GM20431 (cell line): ENCODE data around the gene HTRA3.

Source experiments
- in situ Hi-C: fragments of 300-500 bp; cut with MseI, MboI; formaldehyde crosslinking; loops from one replicate; pipeline ENCODE4 v1.15.0; 2020; ENCODE audit warnings: low sequenced_read_pairs; ENCODE audit not compliant: unreplicated experiment

Gene HTRA3

GRCh38 chr4:8232748-8233147 lies 36.8 kb upstream of the HTRA3 start:
- in situ Hi-C loops = loop anchor here (25.0 kb wide), 1 partner anchor 180 kb away; no protein-coding TSS in a partner anchor

GRCh38 chr4:8233672-8234484 lies 35.7 kb upstream of the HTRA3 start:
- in situ Hi-C loops = loop anchor here (25.0 kb wide), 1 partner anchor 178 kb away; no protein-coding TSS in a partner anchor

GRCh38 chr4:8234715-8235114 lies 34.8 kb upstream of the HTRA3 start:
- in situ Hi-C loops = loop anchor here (25.0 kb wide), 1 partner anchor 178 kb away; no protein-coding TSS in a partner anchor

GRCh38 chr4:8235224-8235623 lies 34.3 kb upstream of the HTRA3 start:
- in situ Hi-C loops = loop anchor here (25.0 kb wide), 1 partner anchor 177 kb away; no protein-coding TSS in a partner anchor

- in situ Hi-C loops = loop anchor here (25.0 kb wide), 1 partner anchor 177 kb away; no protein-coding TSS in a partner anchor
These were observed 33.9 kb upstream of the HTRA3 start for GRCh38 chr4:8235686-8236085.

GRCh38 chr4:8236106-8236919 lies 33.2 kb upstream of the HTRA3 start:
- in situ Hi-C loops = loop anchor here (25.0 kb wide), 1 partner anchor 176 kb away; no protein-coding TSS in a partner anchor

- in situ Hi-C loops = loop anchor here (25.0 kb wide), 1 partner anchor 175 kb away; no protein-coding TSS in a partner anchor
These were observed 32.7 kb upstream of the HTRA3 start for GRCh38 chr4:8236920-8237195.

GRCh38 chr4:8237256-8237989 lies 32.1 kb upstream of the HTRA3 start:
- in situ Hi-C loops = loop anchor here (25.0 kb wide), 1 partner anchor 175 kb away; no protein-coding TSS in a partner anchor

- in situ Hi-C loops = loop anchor here (25.0 kb wide), 1 partner anchor 174 kb away; no protein-coding TSS in a partner anchor
These were observed 31.5 kb upstream of the HTRA3 start for GRCh38 chr4:8238036-8238511.

- in situ Hi-C loops = loop anchor here (25.0 kb wide), 1 partner anchor 174 kb away; no protein-coding TSS in a partner anchor
These were observed 31.0 kb upstream of the HTRA3 start for GRCh38 chr4:8238515-8239053.

- in situ Hi-C loops = loop anchor here (25.0 kb wide), 1 partner anchor 173 kb away; no protein-coding TSS in a partner anchor
These were observed 30.3 kb upstream of the HTRA3 start for GRCh38 chr4:8239226-8239625.

- in situ Hi-C loops = loop anchor here (25.0 kb wide), 1 partner anchor 173 kb away; no protein-coding TSS in a partner anchor
These were observed 29.9 kb upstream of the HTRA3 start for GRCh38 chr4:8239661-8240060.

- in situ Hi-C loops = loop anchor here (25.0 kb wide), 1 partner anchor 172 kb away; no protein-coding TSS in a partner anchor
These were observed 29.1 kb upstream of the HTRA3 start for GRCh38 chr4:8240211-8241041.

GRCh38 chr4:8241211-8241779 lies 28.3 kb upstream of the HTRA3 start:
- in situ Hi-C loops = loop anchor here (25.0 kb wide), 1 partner anchor 171 kb away; no protein-coding TSS in a partner anchor

GRCh38 chr4:8241895-8242696 lies 27.5 kb upstream of the HTRA3 start:
- in situ Hi-C loops = loop anchor here (25.0 kb wide), 1 partner anchor 170 kb away; no protein-coding TSS in a partner anchor

GRCh38 chr4:8242782-8243560 lies 26.6 kb upstream of the HTRA3 start:
- in situ Hi-C loops = loop anchor here (25.0 kb wide), 1 partner anchor 169 kb away; no protein-coding TSS in a partner anchor
